HTR-8/SVneo (cell line): ENCODE data around the gene DHRSX.
"Not testable (repeated sequence)": the region's sequence is repeated elsewhere in the genome, so short reads cannot be mapped to it uniquely, and the experiment has no call there.

ENCODE experiments used
- DNase-seq: peaks from one replicate; pipeline ENCODE4 v3.0.0; 2011; ENCODE audit warnings: low spot score, mixed read lengths; ENCODE audit not compliant: insufficient read length
- FAIRE-seq: peaks from 2 replicates; lab custom pipeline; 2011; peaks lifted over from hg19 to GRCh38; lab: Jason Lieb, UNC

The DHRSX gene

GRCh38 chrX:2334237-2334636 lies 166.5 kb downstream of the DHRSX start:
- FAIRE-seq (no peak), DNase-seq (no peak)

GRCh38 chrX:2332252-2332651 lies 168.5 kb downstream of the DHRSX start:
- no peak for FAIRE-seq
- DNase-seq, result no peak

- DNase-seq (no peak), FAIRE-seq (no peak)
Observed at GRCh38 chrX:2330910-2331309, 169.9 kb downstream of the DHRSX start.

- FAIRE-seq, result no peak
- DNase-seq, result no peak
Observed at GRCh38 chrX:2330487-2330886, 170.3 kb downstream of the DHRSX start.

- no peak for FAIRE-seq
- DNase-seq, result no peak
Observed at GRCh38 chrX:2327423-2327822, 173.4 kb downstream of the DHRSX start.

GRCh38 chrX:2325076-2325784 lies 175.5 kb downstream of the DHRSX start:
- DNase-seq, result no peak
- no peak for FAIRE-seq

GRCh38 chrX:2324151-2324550 lies 176.6 kb downstream of the DHRSX start:
- no peak for FAIRE-seq
- DNase-seq, result no peak

GRCh38 chrX:2321411-2321810 lies 179.4 kb downstream of the DHRSX start:
- no peak for FAIRE-seq
- DNase-seq, result no peak

GRCh38 chrX:2320580-2321327 lies 180.0 kb downstream of the DHRSX start:
- DNase-seq (no peak), FAIRE-seq (no peak)

- DNase-seq (no peak), FAIRE-seq (no peak)
Observed at GRCh38 chrX:2320089-2320488, 180.7 kb downstream of the DHRSX start.

GRCh38 chrX:2318371-2318770 lies 182.4 kb downstream of the DHRSX start:
- FAIRE-seq (no peak), DNase-seq (no peak)

GRCh38 chrX:2317527-2318055 lies 183.2 kb downstream of the DHRSX start:
- DNase-seq, result no peak
- no peak for FAIRE-seq

GRCh38 chrX:2316534-2316933 lies 184.2 kb downstream of the DHRSX start:
- DNase-seq (no peak), FAIRE-seq (no peak)

- FAIRE-seq, result no peak
Observed at GRCh38 chrX:2315434-2315833, 185.3 kb downstream of the DHRSX start.

GRCh38 chrX:2314831-2315365 lies 185.9 kb downstream of the DHRSX start:
- DNase-seq (no peak), FAIRE-seq (peak; percentile 66)

More at GRCh38 chrX:2315434-2315833, 185.3 kb downstream of the DHRSX start:
- DNase-seq, result no peak

GRCh38 chrX:2313864-2314640 lies 186.7 kb downstream of the DHRSX start:
- DNase-seq, result no peak
- FAIRE-seq, result peak; percentile 100

- DNase-seq, FAIRE-seq: not testable (repeated sequence)
Observed at GRCh38 chrX:2312061-2312591, 188.7 kb downstream of the DHRSX start.

GRCh38 chrX:2311501-2311900 lies 189.3 kb downstream of the DHRSX start:
- no peak for FAIRE-seq
- no peak for DNase-seq

GRCh38 chrX:2301901-2302300 lies 198.9 kb downstream of the DHRSX start:
- DNase-seq, result no peak
- FAIRE-seq, result no peak

GRCh38 chrX:2299871-2300270 lies 200.9 kb downstream of the DHRSX start:
- no peak for FAIRE-seq

More at GRCh38 chrX:2299871-2300270, 200.9 kb downstream of the DHRSX start:
- DNase-seq, result no peak
